Iris pigment epithelial cell (primary cell): Measurements from ENCODE around the gene ZC3H6.
A peak's percentile ranks its signal among the peaks of the same experiment; 100 is the strongest.
"Not testable (repeated sequence)": the region's sequence is repeated elsewhere in the genome, so short reads cannot be mapped to it uniquely, and the experiment has no call there.

ENCODE experiments used
- DNase-seq: peaks from one replicate; pipeline ENCODE4 v3.0.0-alpha.2; 2011; ENCODE audit warnings: low read depth

Gene ZC3H6

GRCh38 chr2:112321375-112322320 is 46.3 kb downstream of the ZC3H6 start:
- peak; percentile 31 for DNase-seq

- DNase-seq = no peak
Measured at GRCh38 chr2:112322919-112323318, 47.5 kb downstream of the ZC3H6 start.

- no peak for DNase-seq
Measured at GRCh38 chr2:112332123-112332696, 56.8 kb downstream of the ZC3H6 start.

- no peak for DNase-seq
Measured at GRCh38 chr2:112335600-112335999, 60.2 kb downstream of the ZC3H6 start.

- no peak for DNase-seq
Measured at GRCh38 chr2:112339986-112340385, 64.6 kb downstream of the ZC3H6 start.

GRCh38 chr2:112340475-112341267 is 65.3 kb downstream of the ZC3H6 start:
- DNase-seq = no peak

GRCh38 chr2:112342067-112342550 is 66.7 kb downstream of the ZC3H6 start:
- DNase-seq = no peak

- peak; percentile 10 for DNase-seq
Measured at GRCh38 chr2:112343827-112344585, 68.6 kb downstream of the ZC3H6 start.

GRCh38 chr2:112345030-112346027 is 69.9 kb downstream of the ZC3H6 start:
- no peak for DNase-seq

- not testable (repeated sequence) for DNase-seq
Measured at GRCh38 chr2:112352292-112352691, 76.9 kb downstream of the ZC3H6 start.

- DNase-seq = not testable (repeated sequence)
Measured at GRCh38 chr2:112352809-112353603, 77.6 kb downstream of the ZC3H6 start.

- DNase-seq = not testable (repeated sequence)
Measured at GRCh38 chr2:112354335-112354734, 78.9 kb downstream of the ZC3H6 start.

GRCh38 chr2:112360055-112360454 is 84.7 kb downstream of the ZC3H6 start:
- not testable (repeated sequence) for DNase-seq
